Fibroblast of lung (primary cell): ENCODE measurements around the gene ASAP3. TPM values are rescaled to one million over a fixed set of nuclear protein-coding genes. Genes with fewer than 3 reads are reported as not detected.

Experiments
- DNase-seq, 2 donors: peaks; one replicate each; pipeline versions ENCODE4 v3.0.0 to v3.0.0-alpha.2; 2010; ENCODE audit warnings: low read depth in 2 of 2
- H2AFZ ChIP-seq: 2 replicates; pipeline ENCODE4 v1.5.1; 2012; ENCODE audit warnings: low read length, control low read depth, inconsistent platforms
- H3K27ac ChIP-seq: 2 replicates; pipeline ENCODE4 v1.5.1; 2011; ENCODE audit warnings: low read length, control low read depth; ENCODE audit not compliant: insufficient read depth
- H3K27me3 ChIP-seq: 2 replicates; pipeline ENCODE4 v1.5.1; 2011; ENCODE audit warnings: mild to moderate bottlenecking, low read length; ENCODE audit not compliant: control insufficient read depth, insufficient read depth
- H3K36me3 ChIP-seq: 2 replicates; pipeline ENCODE4 v1.5.1; 2011; ENCODE audit warnings: low read length; ENCODE audit not compliant: control insufficient read depth, insufficient read depth
- H3K4me1 ChIP-seq: 2 replicates; pipeline ENCODE4 v1.5.1; 2011; ENCODE audit warnings: low read length; ENCODE audit not compliant: control insufficient read depth, insufficient read depth; ENCODE audit errors: extremely low read depth
- H3K4me2 ChIP-seq: 2 replicates; pipeline ENCODE4 v1.5.1; 2011; ENCODE audit warnings: low read length, control low read depth; ENCODE audit not compliant: insufficient read depth; ENCODE audit errors: extremely low read depth
- H3K4me3 ChIP-seq, 4 experiments: fragments of 200-600 bp in 1 of 4; sonication (generic) in 1 of 4; replicated peaks in 1 of 4; 2 replicates each; pipeline ENCODE4 v1.5.1; 2011 to 2016; ENCODE audit warnings: low read length in 4 of 4, low read depth in 3 of 4, mild to moderate bottlenecking in 3 of 4, control low read depth in 2 of 4, inconsistent platforms in 1 of 4, mixed read lengths in 1 of 4; ENCODE audit not compliant: insufficient read depth in 1 of 4; ENCODE audit errors: control extremely low read depth in 1 of 4
- H3K79me2 ChIP-seq: 2 replicates; pipeline ENCODE4 v1.5.1; 2012; ENCODE audit warnings: mild to moderate bottlenecking, low read length, inconsistent platforms; ENCODE audit not compliant: control insufficient read depth, insufficient read depth
- H3K9ac ChIP-seq: 2 replicates; pipeline ENCODE4 v1.5.1; 2011; ENCODE audit warnings: mild to moderate bottlenecking, low read length, control low read depth; ENCODE audit not compliant: insufficient read depth
- H3K9me3 ChIP-seq: 2 replicates; pipeline ENCODE4 v1.5.1; 2012; ENCODE audit warnings: low read depth, low read length; ENCODE audit not compliant: control insufficient read depth, insufficient read depth
- H4K20me1 ChIP-seq: 2 replicates; pipeline ENCODE4 v1.5.1; 2011; ENCODE audit warnings: low read length; ENCODE audit not compliant: control insufficient read depth, insufficient read depth; ENCODE audit errors: extremely low read depth
- EZH2 ChIP-seq: IDR thresholded peaks from 2 replicates; pipeline ENCODE4 v1.5.1; 2012; ENCODE audit warnings: low read length, control low read depth, mild to moderate bottlenecking; ENCODE audit errors: missing control alignments
- polyA plus RNA-seq, 2 donors: library from polyadenylated mRNA; depleted of rRNA in 1 of 2; stranded (reverse) in 1 of 2; unstranded in 1 of 2; fragments of >200 nt; gene quantifications; 2 replicates each; pipeline ENCODE4 v1.2.1, GENCODE V29; 2011 to 2012; ENCODE audit warnings: missing spikeins in 1 of 2
- total RNA-seq: library from RNA; depleted of rRNA; stranded (reverse); fragments of >200 nt; gene quantifications from 2 replicates; pipeline ENCODE4 v1.2.1, GENCODE V29; 2014
- TF ChIP-seq, protein P1 (sequence below), 2 donors: IDR thresholded peaks in 1 of 2; conservative IDR thresholded peaks in 1 of 2; 1 replicate in 1 of 2; 2 replicates in 1 of 2; pipeline ENCODE4 v1.5.1; 2011 to 2012; ENCODE audit warnings: low read length in 2 of 2, control low read depth in 1 of 2, inconsistent platforms in 1 of 2, low read depth in 1 of 2, mild to moderate bottlenecking in 1 of 2

The ASAP3 gene
- total and polyA plus RNA-seq, 2 donors (not counting 1 experiment from before 2014, with no cell fraction given): 14.2 to 73.2 TPM

DNA sequence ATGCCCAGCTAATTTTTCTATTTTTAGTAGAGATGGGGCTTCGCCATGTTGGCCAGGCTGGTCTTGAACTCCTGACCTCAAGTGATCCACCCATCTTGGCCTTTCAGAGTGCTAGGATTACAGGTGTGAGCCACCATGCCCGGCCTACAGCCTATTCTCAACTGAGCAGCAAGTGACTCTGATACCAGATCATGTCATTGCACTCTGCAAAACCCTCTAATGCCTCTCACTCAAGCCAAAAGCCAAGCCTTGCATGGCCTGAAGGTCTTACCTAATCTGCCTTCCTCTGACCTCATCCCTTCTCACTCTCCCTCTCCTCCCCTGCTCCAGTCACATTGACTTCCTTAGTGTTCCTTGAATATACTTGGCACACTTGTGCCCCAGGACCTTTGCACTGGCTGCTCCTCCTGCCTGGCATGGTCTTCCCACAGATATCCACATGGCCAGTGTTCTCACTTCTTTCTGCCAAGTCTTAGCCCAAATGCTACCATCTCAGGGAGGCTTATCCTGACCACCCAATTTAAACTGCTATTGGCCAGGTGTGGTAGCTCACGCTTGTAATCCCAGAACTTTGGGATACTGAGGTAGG is 8.2 kb upstream of the ASAP3 start:
- no peak overlapping the region for H3K4me2 ChIP-seq
- TF ChIP-seq, protein P1, sequence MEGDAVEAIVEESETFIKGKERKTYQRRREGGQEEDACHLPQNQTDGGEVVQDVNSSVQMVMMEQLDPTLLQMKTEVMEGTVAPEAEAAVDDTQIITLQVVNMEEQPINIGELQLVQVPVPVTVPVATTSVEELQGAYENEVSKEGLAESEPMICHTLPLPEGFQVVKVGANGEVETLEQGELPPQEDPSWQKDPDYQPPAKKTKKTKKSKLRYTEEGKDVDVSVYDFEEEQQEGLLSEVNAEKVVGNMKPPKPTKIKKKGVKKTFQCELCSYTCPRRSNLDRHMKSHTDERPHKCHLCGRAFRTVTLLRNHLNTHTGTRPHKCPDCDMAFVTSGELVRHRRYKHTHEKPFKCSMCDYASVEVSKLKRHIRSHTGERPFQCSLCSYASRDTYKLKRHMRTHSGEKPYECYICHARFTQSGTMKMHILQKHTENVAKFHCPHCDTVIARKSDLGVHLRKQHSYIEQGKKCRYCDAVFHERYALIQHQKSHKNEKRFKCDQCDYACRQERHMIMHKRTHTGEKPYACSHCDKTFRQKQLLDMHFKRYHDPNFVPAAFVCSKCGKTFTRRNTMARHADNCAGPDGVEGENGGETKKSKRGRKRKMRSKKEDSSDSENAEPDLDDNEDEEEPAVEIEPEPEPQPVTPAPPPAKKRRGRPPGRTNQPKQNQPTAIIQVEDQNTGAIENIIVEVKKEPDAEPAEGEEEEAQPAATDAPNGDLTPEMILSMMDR (conservative IDR thresholded peaks at IDR 0.05 in 1 of 2, IDR thresholded peaks at IDR 0.05 in 1 of 2; ENCODE audit: low read depth in 1 of 2, low read length in 2 of 2): no peak
- TF ChIP-seq EZH2: no peak
- H3K27ac ChIP-seq: no peak overlapping the region
- H3K9me3 ChIP-seq: no peaks in the 10 kb centered on the region
- no peaks in the 10 kb centered on the region for H4K20me1 ChIP-seq
- H3K27me3 ChIP-seq: peaks cover 9% of the 10 kb centered on the region
- H3K79me2 ChIP-seq: no peaks in the 10 kb centered on the region
- DNase-seq: no peak
- no peak overlapping the region for H2AFZ ChIP-seq
- no peak overlapping the region for H3K9ac ChIP-seq
- H3K36me3 ChIP-seq: no peaks in the 10 kb centered on the region
- H3K4me1 ChIP-seq: no peaks in the 10 kb centered on the region
- H3K4me3 ChIP-seq: no peak overlapping the region

DNA sequence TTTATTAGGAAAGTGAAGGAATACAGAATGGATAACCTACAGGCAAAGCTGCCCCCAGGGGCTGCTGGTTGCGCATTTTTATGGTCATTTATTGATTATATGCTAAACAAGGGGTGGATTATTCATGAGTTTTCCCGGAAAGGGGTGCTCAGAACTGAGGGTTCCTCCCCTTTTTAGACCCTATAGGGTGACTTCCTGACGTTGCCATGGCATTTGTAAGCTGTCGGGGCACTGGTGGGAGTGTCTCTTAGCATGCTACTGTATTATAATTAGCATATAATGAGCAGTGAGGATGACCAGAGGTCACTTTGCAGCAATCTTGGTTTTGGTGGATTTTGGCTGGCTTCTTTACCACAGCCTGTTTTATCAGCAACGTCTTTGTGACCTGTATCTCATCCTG is 5.9 kb upstream of the ASAP3 start:
- peaks cover 9% of the 10 kb centered on the region for H3K27me3 ChIP-seq

DNA sequence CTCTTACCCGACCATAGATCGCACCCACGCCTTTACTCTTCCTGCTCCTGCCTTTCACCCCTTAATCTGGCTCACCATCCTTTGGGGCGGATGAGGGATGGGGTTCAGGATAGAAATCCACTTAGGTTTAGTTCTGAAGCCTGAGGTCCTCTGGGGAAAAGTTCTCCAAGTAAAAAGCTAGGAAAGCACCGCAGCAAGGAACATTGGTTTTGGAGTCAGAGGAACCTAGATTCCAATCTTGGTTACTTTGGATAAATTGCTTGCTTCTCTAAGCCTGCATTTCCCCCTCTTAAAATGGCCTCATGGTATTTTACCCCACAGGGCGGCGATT is 988 bp upstream of the ASAP3 start:
- H3K4me2 ChIP-seq: peak overlapping the region; percentile 75
- no peaks in the 10 kb centered on the region for H4K20me1 ChIP-seq
- peaks cover 4% of the 10 kb centered on the region for H3K4me1 ChIP-seq
- no peaks in the 10 kb centered on the region for H3K9me3 ChIP-seq
- peak overlapping the region in 3 of 4 experiments; percentile 32 to 90 (median 52) for H3K4me3 ChIP-seq
- no peak overlapping the region for H3K9ac ChIP-seq
- no peaks in the 10 kb centered on the region for H3K79me2 ChIP-seq
- TF ChIP-seq, protein P1 (conservative IDR thresholded peaks at IDR 0.05 in 1 of 2, IDR thresholded peaks at IDR 0.05 in 1 of 2; ENCODE audit: low read depth in 1 of 2, low read length in 2 of 2): no peak
- no peak for TF ChIP-seq EZH2
- H3K36me3 ChIP-seq: no peaks in the 10 kb centered on the region
- no peak for DNase-seq
- no peak overlapping the region for H3K27ac ChIP-seq
- H2AFZ ChIP-seq: peak overlapping the region; percentile 18
- peaks cover under 1% of the 10 kb centered on the region for H3K27me3 ChIP-seq

More for the DNA sequence above, 5.9 kb upstream of the ASAP3 start:
- H3K36me3 ChIP-seq: no peaks in the 10 kb centered on the region
- H3K4me3 ChIP-seq: no peak overlapping the region
- no peak overlapping the region for H2AFZ ChIP-seq
- peaks cover 1% of the 10 kb centered on the region for H3K4me1 ChIP-seq
- H3K9ac ChIP-seq: no peak overlapping the region
- no peak for TF ChIP-seq EZH2
- TF ChIP-seq, protein P1 (conservative IDR thresholded peaks at IDR 0.05 in 1 of 2, IDR thresholded peaks at IDR 0.05 in 1 of 2; ENCODE audit: low read depth in 1 of 2, low read length in 2 of 2): no peak
- H3K9me3 ChIP-seq: no peaks in the 10 kb centered on the region
- no peak for DNase-seq
- H4K20me1 ChIP-seq: no peaks in the 10 kb centered on the region
- no peak overlapping the region for H3K27ac ChIP-seq
- no peak overlapping the region for H3K4me2 ChIP-seq
- no peaks in the 10 kb centered on the region for H3K79me2 ChIP-seq
